Mucosa of descending colon (tissue), 3 donors: Measurements from ENCODE around the gene NPAS1. TPM values are rescaled to one million over a fixed set of nuclear protein-coding genes. Genes with fewer than 3 reads are reported as not detected.

Experiments used
- ATAC-seq: fragments of 200-7000 bp; cut with Tn5 transposase; one replicate; pipeline ENCODE4 v1.9.1; 2020; ENCODE audit warnings: mild to moderate bottlenecking, moderate library complexity
- DNase-seq, 3 donors: peaks; one replicate each; pipeline ENCODE4 v3.0.0-alpha.2; 2020
- H3K36me3 ChIP-seq: fragments of 200-600 bp; one replicate; pipeline ENCODE4 v1.8.0; 2021; ENCODE audit warnings: low read depth, mild to moderate bottlenecking
- H3K4me1 ChIP-seq: fragments of 200-600 bp; one replicate; pipeline ENCODE4 v1.8.0; 2021; ENCODE audit warnings: low read depth, mild to moderate bottlenecking
- H3K4me3 ChIP-seq: fragments of 200-600 bp; one replicate; pipeline ENCODE4 v1.8.0; 2021; ENCODE audit warnings: mild to moderate bottlenecking
- H3K9me3 ChIP-seq: fragments of 200-600 bp; one replicate; pipeline ENCODE4 v1.8.0; 2021; ENCODE audit warnings: mild to moderate bottlenecking
- intact Hi-C, 2 donors: fragments of 100-400 bp; cut with DNase I in 1 of 2; cut with micrococcal nuclease in 1 of 2; formaldehyde crosslinking; loops; one replicate each; pipeline versions ENCODE4 v1.11.0 to v1.11.1; 2022; cut with DNase I, micrococcal nuclease
- total RNA-seq, 3 donors: library from RNA; stranded (reverse); fragmentation: NEBNext Ultra II Directional in 2 of 3; extraction: Animal tissue kit (Norgen Biotek cat#: 25700) in 2 of 3; gene quantifications; one replicate each; pipeline versions ENCODE4 v1.2.1 to v1.2.4, GENCODE V29; 2021 to 2023
- TF ChIP-seq, protein P1 (sequence below): fragments of 200-600 bp; IDR thresholded peaks from one replicate; pipeline ENCODE4 v1.8.0; 2022; ENCODE audit warnings: antibody characterized with exemption, mild to moderate bottlenecking
- donor health status: DM: no; HTN: no; CAD: no; lungs with moderate emphysema.
- donor health status: DM: no; HTN: no; CAD: no.
- donor health status: DM: no; HTN: yes; CAD: no.

The NPAS1 gene
- total RNA-seq, 3 donors from 2014 or later = 0.31 to 1.1 TPM; not detected in 1

GRCh38 chr19:46980761-46981160 is 38.9 kb upstream of the NPAS1 start:
- Histone ChIP-seq H3K9me3 (no peaks in the 10 kb centered on the region), H3K36me3 (no peaks in the 10 kb centered on the region), H3K4me3 (no peak overlapping the region), H3K4me1 (peaks cover 26% of the 10 kb centered on the region)
- ATAC-seq (no peak), DNase-seq (no peak)
- TF ChIP-seq, protein P1, sequence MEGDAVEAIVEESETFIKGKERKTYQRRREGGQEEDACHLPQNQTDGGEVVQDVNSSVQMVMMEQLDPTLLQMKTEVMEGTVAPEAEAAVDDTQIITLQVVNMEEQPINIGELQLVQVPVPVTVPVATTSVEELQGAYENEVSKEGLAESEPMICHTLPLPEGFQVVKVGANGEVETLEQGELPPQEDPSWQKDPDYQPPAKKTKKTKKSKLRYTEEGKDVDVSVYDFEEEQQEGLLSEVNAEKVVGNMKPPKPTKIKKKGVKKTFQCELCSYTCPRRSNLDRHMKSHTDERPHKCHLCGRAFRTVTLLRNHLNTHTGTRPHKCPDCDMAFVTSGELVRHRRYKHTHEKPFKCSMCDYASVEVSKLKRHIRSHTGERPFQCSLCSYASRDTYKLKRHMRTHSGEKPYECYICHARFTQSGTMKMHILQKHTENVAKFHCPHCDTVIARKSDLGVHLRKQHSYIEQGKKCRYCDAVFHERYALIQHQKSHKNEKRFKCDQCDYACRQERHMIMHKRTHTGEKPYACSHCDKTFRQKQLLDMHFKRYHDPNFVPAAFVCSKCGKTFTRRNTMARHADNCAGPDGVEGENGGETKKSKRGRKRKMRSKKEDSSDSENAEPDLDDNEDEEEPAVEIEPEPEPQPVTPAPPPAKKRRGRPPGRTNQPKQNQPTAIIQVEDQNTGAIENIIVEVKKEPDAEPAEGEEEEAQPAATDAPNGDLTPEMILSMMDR = no peak
- intact Hi-C loops = no loop called here

GRCh38 chr19:46981286-46981945 is 38.2 kb upstream of the NPAS1 start:
- intact Hi-C loops = no loop called here
- no peaks in the 10 kb centered on the region for H3K9me3 ChIP-seq
- peak in 1 of 3 donors; percentile 33 for DNase-seq
- H3K4me1 ChIP-seq = peaks cover 21% of the 10 kb centered on the region
- H3K4me3 ChIP-seq = no peak overlapping the region
- no peak for ATAC-seq
- TF ChIP-seq, protein P1 = no peak
- no peaks in the 10 kb centered on the region for H3K36me3 ChIP-seq

GRCh38 chr19:46983097-46983496 is 36.5 kb upstream of the NPAS1 start:
- intact Hi-C loops = no loop called here
- TF ChIP-seq, protein P1 = no peak
- no peak overlapping the region for H3K4me3 ChIP-seq
- DNase-seq (no peak), ATAC-seq (no peak)
- peaks cover 4% of the 10 kb centered on the region for H3K4me1 ChIP-seq
- H3K36me3 ChIP-seq = no peaks in the 10 kb centered on the region
- H3K9me3 ChIP-seq = no peaks in the 10 kb centered on the region

DNA sequence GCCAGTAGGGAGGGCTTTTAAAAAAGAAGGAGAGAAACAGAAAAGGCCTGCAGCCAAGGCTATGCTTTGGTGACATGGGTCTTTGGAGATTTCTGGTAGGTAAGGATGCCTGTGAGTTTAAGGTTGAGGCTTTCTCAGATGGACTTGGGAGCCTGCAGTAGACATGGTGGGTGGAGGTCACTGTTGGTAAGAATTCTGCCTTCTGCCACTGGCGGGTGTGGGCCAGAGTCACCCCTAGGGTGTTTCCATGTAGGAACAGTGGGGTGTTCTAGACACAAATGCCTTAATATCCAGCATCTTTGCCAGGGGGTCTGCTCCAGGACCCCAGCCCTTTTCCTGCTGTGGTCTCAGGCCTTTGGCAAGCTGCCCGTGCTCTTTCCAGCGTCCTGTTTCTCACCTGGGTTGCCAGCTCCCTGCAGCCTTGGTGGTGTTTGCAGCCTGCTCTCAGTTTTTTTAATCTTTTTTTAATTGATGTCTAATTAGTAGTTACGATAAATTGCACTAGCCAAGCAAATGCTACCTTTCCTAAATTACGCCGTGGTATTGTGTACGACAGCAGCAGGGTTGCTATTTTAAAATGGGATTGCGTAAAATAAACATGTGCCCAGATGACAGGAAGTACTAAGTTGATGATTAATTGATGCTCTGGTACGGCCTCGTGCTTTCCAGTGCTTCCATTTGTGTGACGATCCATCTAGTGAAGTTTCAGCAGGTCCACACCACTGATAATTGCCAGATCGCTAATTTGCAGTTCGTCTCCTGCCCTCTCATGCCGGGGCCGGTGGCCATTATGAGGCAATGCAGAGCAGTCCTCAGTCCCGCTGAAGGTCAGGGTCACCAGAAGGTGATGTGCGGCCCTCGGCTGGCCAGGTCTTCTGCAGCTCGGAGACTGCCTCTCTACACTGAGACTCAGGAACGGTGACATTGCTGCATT is 35.3 kb upstream of the NPAS1 start:
- DNase-seq = peak in 1 of 3 donors; percentile 45
- peak; percentile 37 for ATAC-seq

DNA sequence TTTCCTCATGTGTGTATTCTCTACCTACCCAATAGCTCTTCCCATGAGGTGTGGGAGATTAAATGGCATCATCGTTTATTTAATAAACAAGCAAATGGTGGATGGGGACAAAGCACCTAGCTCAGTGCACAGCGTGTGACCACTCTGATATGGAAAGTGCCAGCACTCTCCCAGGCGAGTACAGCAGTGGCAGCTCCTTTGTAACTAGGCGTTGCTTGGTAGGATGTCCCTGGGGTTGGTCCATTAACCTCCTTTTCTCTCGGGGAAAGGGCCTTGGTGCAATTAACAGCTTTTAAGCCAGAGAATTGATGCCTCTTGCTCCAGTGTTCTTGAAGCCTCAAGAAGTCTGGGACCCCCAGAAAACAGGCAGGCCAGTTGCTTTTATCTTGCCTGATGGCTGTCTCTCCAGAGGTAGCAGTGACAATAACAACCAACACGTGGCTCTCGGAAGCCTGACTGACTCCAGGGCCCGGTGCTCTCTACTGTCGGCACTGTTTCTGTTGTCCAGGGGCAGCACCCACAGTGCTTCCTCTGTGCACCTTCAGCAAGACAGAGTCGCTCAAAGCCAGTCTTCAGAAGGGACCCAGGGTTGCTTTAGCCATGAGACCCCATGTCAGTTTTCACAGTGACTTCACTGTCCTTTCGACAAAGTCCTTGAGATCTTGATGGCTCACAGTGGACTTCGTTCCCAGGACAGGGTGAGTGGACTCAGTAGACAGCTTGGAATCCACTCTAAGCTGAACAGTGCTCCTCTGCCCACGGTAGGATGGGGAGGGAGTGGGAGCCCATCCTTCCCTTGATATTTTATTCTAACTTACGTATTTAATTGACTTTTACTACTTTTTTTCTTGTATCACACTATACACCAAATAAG is 33.9 kb upstream of the NPAS1 start:
- H3K9me3 ChIP-seq = no peaks in the 10 kb centered on the region
- intact Hi-C loops = no loop called here
- H3K36me3 ChIP-seq = no peaks in the 10 kb centered on the region
- no peak for ATAC-seq
- TF ChIP-seq, protein P1 = no peak
- peaks cover 5% of the 10 kb centered on the region for H3K4me1 ChIP-seq
- DNase-seq = no peak
- H3K4me3 ChIP-seq = no peak overlapping the region

More for the DNA sequence above, 35.3 kb upstream of the NPAS1 start:
- intact Hi-C loops = no loop called here
- peaks cover 4% of the 10 kb centered on the region for H3K4me1 ChIP-seq
- H3K36me3 ChIP-seq = no peaks in the 10 kb centered on the region
- no peak overlapping the region for H3K4me3 ChIP-seq
- no peaks in the 10 kb centered on the region for H3K9me3 ChIP-seq
- TF ChIP-seq, protein P1 = no peak
